Measurements from ENCODE around the gene CEBPE. TPM values are rescaled to one million over a fixed set of nuclear protein-coding genes. Genes with fewer than 3 reads are reported as not detected.

CEBPE gene
- total RNA-seq, 6 experiments from 2014 or later, result not detected

GRCh38 chr14:23145794-23146350 is 26.8 kb upstream of the CEBPE start:
- H3K36me3 Mint-ChIP-seq (ENCODE audit: low read depth), result peaks cover 12% of the 10 kb centered on the region
- H3K4me1 Mint-ChIP-seq (ENCODE audit: low read depth), result peaks cover 60% of the 10 kb centered on the region
- TF ChIP-seq CTCF (IDR thresholded peaks at IDR 0.05), result no peak
- H3K27me3 Mint-ChIP-seq (ENCODE audit: insufficient read depth), result no peaks in the 10 kb centered on the region; the same call in none of the 2 replicates
- no peak overlapping the region; the same call in 1 of the 2 replicates for H3K27ac Mint-ChIP-seq
- no peaks in the 10 kb centered on the region for H3K9me3 Mint-ChIP-seq
- no peak for DNase-seq
- no peak overlapping the region; the same call in 1 of the 2 replicates for H3K4me3 Mint-ChIP-seq

- H3K4me1 Mint-ChIP-seq (ENCODE audit: low read depth), result peaks cover 55% of the 10 kb centered on the region
- no peak for TF ChIP-seq CTCF (IDR thresholded peaks at IDR 0.05)
- no peak overlapping the region for H3K27ac Mint-ChIP-seq
- H3K9me3 Mint-ChIP-seq, result no peaks in the 10 kb centered on the region
- H3K36me3 Mint-ChIP-seq (ENCODE audit: low read depth), result peaks cover 12% of the 10 kb centered on the region
- DNase-seq, result no peak
- no peak overlapping the region for H3K4me3 Mint-ChIP-seq
- no peaks in the 10 kb centered on the region; the same call in none of the 2 replicates for H3K27me3 Mint-ChIP-seq (ENCODE audit: insufficient read depth)
Measured at GRCh38 chr14:23143911-23144310, 24.9 kb upstream of the CEBPE start.

GRCh38 chr14:23142826-23143225 is 23.8 kb upstream of the CEBPE start:
- no peaks in the 10 kb centered on the region; the same call in none of the 2 replicates for H3K27me3 Mint-ChIP-seq (ENCODE audit: insufficient read depth)
- peaks cover 55% of the 10 kb centered on the region for H3K4me1 Mint-ChIP-seq (ENCODE audit: low read depth)
- H3K27ac Mint-ChIP-seq, result no peak overlapping the region
- DNase-seq, result no peak
- H3K36me3 Mint-ChIP-seq (ENCODE audit: low read depth), result peaks cover 4% of the 10 kb centered on the region; the same call in 1 of the 2 replicates
- no peaks in the 10 kb centered on the region for H3K9me3 Mint-ChIP-seq
- H3K4me3 Mint-ChIP-seq, result no peak overlapping the region
- no peak for TF ChIP-seq CTCF (IDR thresholded peaks at IDR 0.05)

GRCh38 chr14:23141706-23142444 is 22.8 kb upstream of the CEBPE start:
- Mint-ChIP-seq H3K27ac (no peak overlapping the region), H3K9me3 (no peaks in the 10 kb centered on the region), H3K4me1 (ENCODE audit: low read depth) (peaks cover 50% of the 10 kb centered on the region), H3K36me3 (ENCODE audit: low read depth) (no peaks in the 10 kb centered on the region), H3K4me3 (no peak overlapping the region), H3K27me3 (ENCODE audit: insufficient read depth) (no peaks in the 10 kb centered on the region; the same call in none of the 2 replicates)
- peak; percentile 55 for DNase-seq
- TF ChIP-seq CTCF (IDR thresholded peaks at IDR 0.05), result no peak

- H3K36me3 Mint-ChIP-seq (ENCODE audit: low read depth), result no peaks in the 10 kb centered on the region
- no peak for TF ChIP-seq CTCF (IDR thresholded peaks at IDR 0.05)
- H3K4me3 Mint-ChIP-seq, result no peak overlapping the region
- no peak for DNase-seq
- H3K27me3 Mint-ChIP-seq (ENCODE audit: insufficient read depth), result peaks cover 1% of the 10 kb centered on the region
- peaks cover 35% of the 10 kb centered on the region for H3K4me1 Mint-ChIP-seq (ENCODE audit: low read depth)
- H3K27ac Mint-ChIP-seq, result no peak overlapping the region
- H3K9me3 Mint-ChIP-seq, result no peaks in the 10 kb centered on the region
Measured at GRCh38 chr14:23140371-23140770, 21.3 kb upstream of the CEBPE start.

Measured in HFFc6 (cell line).